ENCODE measurements around the gene ITGB4. TPM values are rescaled to one million over a fixed set of nuclear protein-coding genes. Genes with fewer than 3 reads are reported as not detected.

The ITGB4 gene
- total and polyA plus RNA-seq, 9 of the 15 experiments (the other 6 are each of a cell fraction or from before 2014, with no cell fraction given), result 0.05 to 2.8 (median 0.76) TPM; not detected in 3

- TF ChIP-seq, protein P1, sequence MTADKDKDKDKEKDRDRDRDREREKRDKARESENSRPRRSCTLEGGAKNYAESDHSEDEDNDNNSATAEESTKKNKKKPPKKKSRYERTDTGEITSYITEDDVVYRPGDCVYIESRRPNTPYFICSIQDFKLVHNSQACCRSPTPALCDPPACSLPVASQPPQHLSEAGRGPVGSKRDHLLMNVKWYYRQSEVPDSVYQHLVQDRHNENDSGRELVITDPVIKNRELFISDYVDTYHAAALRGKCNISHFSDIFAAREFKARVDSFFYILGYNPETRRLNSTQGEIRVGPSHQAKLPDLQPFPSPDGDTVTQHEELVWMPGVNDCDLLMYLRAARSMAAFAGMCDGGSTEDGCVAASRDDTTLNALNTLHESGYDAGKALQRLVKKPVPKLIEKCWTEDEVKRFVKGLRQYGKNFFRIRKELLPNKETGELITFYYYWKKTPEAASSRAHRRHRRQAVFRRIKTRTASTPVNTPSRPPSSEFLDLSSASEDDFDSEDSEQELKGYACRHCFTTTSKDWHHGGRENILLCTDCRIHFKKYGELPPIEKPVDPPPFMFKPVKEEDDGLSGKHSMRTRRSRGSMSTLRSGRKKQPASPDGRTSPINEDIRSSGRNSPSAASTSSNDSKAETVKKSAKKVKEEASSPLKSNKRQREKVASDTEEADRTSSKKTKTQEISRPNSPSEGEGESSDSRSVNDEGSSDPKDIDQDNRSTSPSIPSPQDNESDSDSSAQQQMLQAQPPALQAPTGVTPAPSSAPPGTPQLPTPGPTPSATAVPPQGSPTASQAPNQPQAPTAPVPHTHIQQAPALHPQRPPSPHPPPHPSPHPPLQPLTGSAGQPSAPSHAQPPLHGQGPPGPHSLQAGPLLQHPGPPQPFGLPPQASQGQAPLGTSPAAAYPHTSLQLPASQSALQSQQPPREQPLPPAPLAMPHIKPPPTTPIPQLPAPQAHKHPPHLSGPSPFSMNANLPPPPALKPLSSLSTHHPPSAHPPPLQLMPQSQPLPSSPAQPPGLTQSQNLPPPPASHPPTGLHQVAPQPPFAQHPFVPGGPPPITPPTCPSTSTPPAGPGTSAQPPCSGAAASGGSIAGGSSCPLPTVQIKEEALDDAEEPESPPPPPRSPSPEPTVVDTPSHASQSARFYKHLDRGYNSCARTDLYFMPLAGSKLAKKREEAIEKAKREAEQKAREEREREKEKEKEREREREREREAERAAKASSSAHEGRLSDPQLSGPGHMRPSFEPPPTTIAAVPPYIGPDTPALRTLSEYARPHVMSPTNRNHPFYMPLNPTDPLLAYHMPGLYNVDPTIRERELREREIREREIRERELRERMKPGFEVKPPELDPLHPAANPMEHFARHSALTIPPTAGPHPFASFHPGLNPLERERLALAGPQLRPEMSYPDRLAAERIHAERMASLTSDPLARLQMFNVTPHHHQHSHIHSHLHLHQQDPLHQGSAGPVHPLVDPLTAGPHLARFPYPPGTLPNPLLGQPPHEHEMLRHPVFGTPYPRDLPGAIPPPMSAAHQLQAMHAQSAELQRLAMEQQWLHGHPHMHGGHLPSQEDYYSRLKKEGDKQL (CRISPR knock-in tag; IDR thresholded peaks at IDR 0.05; ENCODE audit: borderline replicate concordance), result 0 out of 2 replicates have a peak, but pooled peaks have one; percentile 66
- TF ChIP-seq NKRF (IDR thresholded peaks at IDR 0.05; ENCODE audit: borderline replicate concordance) (no peak), E2F3 (CRISPR knock-in tag; IDR thresholded peaks at IDR 0.05) (peak; percentile 98), ZNF384 (IDR thresholded peaks at IDR 0.05; ENCODE audit: low read depth, low read length) (no peak), HIVEP1 (CRISPR knock-in tag; IDR thresholded peaks at IDR 0.05) (0 out of 2 replicates have a peak, but pooled peaks have one; percentile 36), SP1 (CRISPR knock-in tag; IDR thresholded peaks at IDR 0.05) (peak; percentile 67), GABPA (tag; conservative IDR thresholded peaks at IDR 0.05; ENCODE audit: low read depth) (peak; percentile 52; the same call in 1 of the 2 replicates), KAT7 (CRISPR knock-in tag; IDR thresholded peaks at IDR 0.05; ENCODE audit: borderline replicate concordance) (peak; percentile 90; the same call in 1 of the 2 replicates), CREB3L1 (IDR thresholded peaks at IDR 0.05; ENCODE audit: borderline replicate concordance, low read depth) (no peak), TRIM24 (IDR thresholded peaks at IDR 0.05) (peak; percentile 87 to 99), NFE2 (IDR thresholded peaks at IDR 0.05; ENCODE audit: low read depth) (peak; percentile 35; the same call in 1 of the 2 replicates)
- TF ChIP-seq, protein P2, sequence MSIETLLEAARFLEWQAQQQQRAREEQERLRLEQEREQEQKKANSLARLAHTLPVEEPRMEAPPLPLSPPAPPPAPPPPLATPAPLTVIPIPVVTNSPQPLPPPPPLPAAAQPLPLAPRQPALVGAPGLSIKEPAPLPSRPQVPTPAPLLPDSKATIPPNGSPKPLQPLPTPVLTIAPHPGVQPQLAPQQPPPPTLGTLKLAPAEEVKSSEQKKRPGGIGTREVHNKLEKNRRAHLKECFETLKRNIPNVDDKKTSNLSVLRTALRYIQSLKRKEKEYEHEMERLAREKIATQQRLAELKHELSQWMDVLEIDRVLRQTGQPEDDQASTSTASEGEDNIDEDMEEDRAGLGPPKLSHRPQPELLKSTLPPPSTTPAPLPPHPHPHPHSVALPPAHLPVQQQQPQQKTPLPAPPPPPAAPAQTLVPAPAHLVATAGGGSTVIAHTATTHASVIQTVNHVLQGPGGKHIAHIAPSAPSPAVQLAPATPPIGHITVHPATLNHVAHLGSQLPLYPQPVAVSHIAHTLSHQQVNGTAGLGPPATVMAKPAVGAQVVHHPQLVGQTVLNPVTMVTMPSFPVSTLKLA (conservative IDR thresholded peaks at IDR 0.05), result peak; percentile 2 to 64; a peak in 1 of 4 replicates
- TF ChIP-seq, protein P3, sequence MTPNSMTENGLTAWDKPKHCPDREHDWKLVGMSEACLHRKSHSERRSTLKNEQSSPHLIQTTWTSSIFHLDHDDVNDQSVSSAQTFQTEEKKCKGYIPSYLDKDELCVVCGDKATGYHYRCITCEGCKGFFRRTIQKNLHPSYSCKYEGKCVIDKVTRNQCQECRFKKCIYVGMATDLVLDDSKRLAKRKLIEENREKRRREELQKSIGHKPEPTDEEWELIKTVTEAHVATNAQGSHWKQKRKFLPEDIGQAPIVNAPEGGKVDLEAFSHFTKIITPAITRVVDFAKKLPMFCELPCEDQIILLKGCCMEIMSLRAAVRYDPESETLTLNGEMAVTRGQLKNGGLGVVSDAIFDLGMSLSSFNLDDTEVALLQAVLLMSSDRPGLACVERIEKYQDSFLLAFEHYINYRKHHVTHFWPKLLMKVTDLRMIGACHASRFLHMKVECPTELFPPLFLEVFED (CRISPR knock-in tag; conservative IDR thresholded peaks at IDR 0.05), result 0 out of 2 replicates have a peak, but pooled peaks have one; percentile 49
These were observed 64.0 kb downstream of the ITGB4 start (continued) for GRCh38 chr17:75785016-75785890.

Measured in K562 (cell line).